Activated B cell treated with CpG ODN at 0.5 μM for 24 hours (primary cell): Measurements from ENCODE around the gene TSR3. TPM values are rescaled to one million over a fixed set of nuclear protein-coding genes. Genes with fewer than 3 reads are reported as not detected.

Experiments used
- ATAC-seq: fragments of 200-7000 bp; cut with Tn5 transposase; one replicate; pipeline ENCODE4 v1.10.0; 2021; ENCODE audit warnings: low read depth, mild to moderate bottlenecking, moderate library complexity
- CTCF ChIA-PET: fragments of 350-600 bp; sonication (Branson Sonifier 250); formaldehyde crosslinking; loops from one replicate; lab custom pipeline; 2021; ENCODE audit warnings: antibody characterized with exemption; lab: Charles Lee
- POLR2A ChIA-PET: fragments of 350-600 bp; sonication (Branson Sonifier 250); formaldehyde crosslinking; loops from one replicate; lab custom pipeline; 2021; ENCODE audit warnings: antibody characterized with exemption; lab: Charles Lee
- DNase-seq: peaks from one replicate; pipeline ENCODE4 v3.0.0; 2022
- H3K27ac Mint-ChIP-seq: one replicate; pipeline ENCODE4 v1.8.0; 2020; ENCODE audit warnings: mixed read lengths
- H3K27me3 Mint-ChIP-seq: one replicate; pipeline ENCODE4 v1.8.0; 2021; ENCODE audit warnings: mixed read lengths
- H3K36me3 Mint-ChIP-seq: one replicate; pipeline ENCODE4 v1.8.0; 2021; ENCODE audit warnings: low read depth, mixed read lengths
- H3K4me1 Mint-ChIP-seq: one replicate; pipeline ENCODE4 v1.8.0; 2021; ENCODE audit warnings: mixed read lengths
- H3K4me3 Mint-ChIP-seq: one replicate; pipeline ENCODE4 v1.8.0; 2020; ENCODE audit warnings: mild to moderate bottlenecking, mixed read lengths
- H3K9me3 Mint-ChIP-seq: one replicate; pipeline ENCODE4 v1.8.0; 2020; ENCODE audit warnings: mixed read lengths
- CTCF ChIP-seq: fragments of 200-600 bp; IDR thresholded peaks from one replicate; pipeline ENCODE4 v1.8.0; 2022; ENCODE audit warnings: antibody characterized with exemption, mild to moderate bottlenecking
- intact Hi-C: fragments of 100-400 bp; cut with micrococcal nuclease; formaldehyde crosslinking; loops from one replicate; pipeline ENCODE4 v1.15.1; 2024
- total RNA-seq: library from RNA; stranded (reverse); gene quantifications from 2 replicates; pipeline ENCODE4 v1.2.3, GENCODE V29; 2022

The TSR3 gene
- total RNA-seq, 1 donor from 2014 or later: 45.3 TPM

GRCh38 chr16:1322407-1322806, 29.3 kb downstream of the TSR3 start:
- H3K4me3 Mint-ChIP-seq: no peak overlapping the region
- no peak for DNase-seq
- H3K9me3 Mint-ChIP-seq: no peaks in the 10 kb centered on the region
- peaks cover 68% of the 10 kb centered on the region for H3K36me3 Mint-ChIP-seq
- H3K27me3 Mint-ChIP-seq: no peaks in the 10 kb centered on the region
- ATAC-seq: no peak
- H3K4me1 Mint-ChIP-seq: peaks cover 4% of the 10 kb centered on the region
- no peak overlapping the region for H3K27ac Mint-ChIP-seq
- intact Hi-C loops: no loop called here
- no peak for TF ChIP-seq CTCF
- ChIA-PET POLR2A (interaction anchor here (0.6 to 1.1 kb wide), 3 partner anchors 10 to 633 kb away, joined by 3 to 7 read pairs (median 3); no protein-coding TSS in a partner anchor), CTCF (no interaction called here)

- Mint-ChIP-seq H3K27me3 (no peaks in the 10 kb centered on the region), H3K9me3 (no peaks in the 10 kb centered on the region), H3K36me3 (peaks cover 80% of the 10 kb centered on the region), H3K27ac (no peak overlapping the region), H3K4me3 (no peak overlapping the region), H3K4me1 (no peaks in the 10 kb centered on the region)
- DNase-seq (no peak), ATAC-seq (no peak)
- intact Hi-C loops: no loop called here
- ChIA-PET CTCF (no interaction called here), POLR2A (interaction anchor here (0.6 kb wide), 1 partner anchor 421 kb away, joined by 11 read pairs; no protein-coding TSS in a partner anchor)
- no peak for TF ChIP-seq CTCF
Observed at GRCh38 chr16:1320658-1321240, 30.9 kb downstream of the TSR3 start.

- ATAC-seq: no peak
- H3K36me3 Mint-ChIP-seq: peaks cover 80% of the 10 kb centered on the region
Observed at GRCh38 chr16:1320097-1320496, 31.6 kb downstream of the TSR3 start.

GRCh38 chr16:1319041-1319440, 32.6 kb downstream of the TSR3 start:
- no peak for TF ChIP-seq CTCF
- Mint-ChIP-seq H3K4me3 (no peak overlapping the region), H3K36me3 (peaks cover 76% of the 10 kb centered on the region), H3K4me1 (peaks cover 3% of the 10 kb centered on the region), H3K27me3 (no peaks in the 10 kb centered on the region), H3K9me3 (no peaks in the 10 kb centered on the region), H3K27ac (no peak overlapping the region)
- DNase-seq (no peak), ATAC-seq (no peak)
- intact Hi-C loops: no loop called here
- ChIA-PET POLR2A (no interaction called here), CTCF (no interaction called here)

More at GRCh38 chr16:1320097-1320496, 31.6 kb downstream of the TSR3 start:
- no peak overlapping the region for H3K4me3 Mint-ChIP-seq
- no peak overlapping the region for H3K27ac Mint-ChIP-seq
- POLR2A ChIA-PET: no interaction called here
- no peaks in the 10 kb centered on the region for H3K9me3 Mint-ChIP-seq
- no peaks in the 10 kb centered on the region for H3K27me3 Mint-ChIP-seq
- H3K4me1 Mint-ChIP-seq: no peaks in the 10 kb centered on the region
- CTCF ChIA-PET: no interaction called here
- intact Hi-C loops: no loop called here
- TF ChIP-seq CTCF: no peak
- DNase-seq: no peak

- Mint-ChIP-seq H3K4me1 (peaks cover 8% of the 10 kb centered on the region), H3K4me3 (no peak overlapping the region), H3K27me3 (no peaks in the 10 kb centered on the region), H3K27ac (no peak overlapping the region), H3K9me3 (no peaks in the 10 kb centered on the region), H3K36me3 (peaks cover 76% of the 10 kb centered on the region)
- CTCF ChIA-PET: no interaction called here
- TF ChIP-seq CTCF: no peak
- DNase-seq (no peak), ATAC-seq (no peak)
- intact Hi-C loops: no loop called here
- POLR2A ChIA-PET: interaction anchor here (1.4 kb wide), 1 partner anchor 10 kb away, joined by 3 read pairs; no protein-coding TSS in a partner anchor
Observed at GRCh38 chr16:1318268-1318545, 33.5 kb downstream of the TSR3 start.
